Large intestine (tissue), 3 donors: ENCODE measurements around the gene PDZRN4. TPM values are rescaled to one million over a fixed set of nuclear protein-coding genes. Genes with fewer than 3 reads are reported as not detected.
A peak's percentile ranks its signal among the peaks of the same experiment; 100 is the strongest.
"Not testable (repeated sequence)": the region's sequence is repeated elsewhere in the genome, so short reads cannot be mapped to it uniquely, and the experiment has no call there.

Experiments used
- DNase-seq, 2 donors: peaks; one replicate each; pipeline versions ENCODE4 v3.0.0 to v3.0.0-alpha.2; 2013
- H3K27ac ChIP-seq: one replicate; pipeline ENCODE4 v1.5.1; 2013; ENCODE audit warnings: low read length
- H3K27me3 ChIP-seq: 2 replicates; pipeline ENCODE4 v1.6.1; 2013; ENCODE audit warnings: low read length; ENCODE audit not compliant: control insufficient read depth, insufficient read depth
- H3K36me3 ChIP-seq: 2 replicates; pipeline ENCODE4 v1.6.1; 2013; ENCODE audit warnings: low read length; ENCODE audit not compliant: control insufficient read depth, insufficient read depth
- H3K4me1 ChIP-seq: one replicate; pipeline ENCODE4 v1.6.1; 2013; ENCODE audit warnings: low read length; ENCODE audit not compliant: control insufficient read depth, insufficient read depth
- H3K4me3 ChIP-seq: one replicate; pipeline ENCODE4 v1.5.1; 2013; ENCODE audit warnings: low read length
- H3K9me3 ChIP-seq: one replicate; pipeline ENCODE4 v1.6.1; 2013; ENCODE audit warnings: mild to moderate bottlenecking, low read depth, low read length, moderate library complexity; ENCODE audit not compliant: control insufficient read depth
- WGBS: methylation state at CpG from one replicate; pipeline ENCODE4 v1.1.5; 2013; ENCODE audit warnings: low lambda C conversion rate; ENCODE audit not compliant: insufficient coverage; 5-methylcytosine and 5-hydroxymethylcytosine counted together
- polyA plus RNA-seq: library from polyadenylated mRNA; unstranded; fragments of 120-200 nt; gene quantifications from one replicate; pipeline ENCODE4 v1.2.1, GENCODE V29; 2013

Gene PDZRN4
- polyA plus RNA-seq, 1 donor = 3.2 TPM

- no peak overlapping the region for H3K4me3 ChIP-seq
- WGBS = 86% methylated on average over 1 of the region's 3 CpGs
- no peak overlapping the region for H3K27ac ChIP-seq
- no peaks in the 10 kb centered on the region for H3K4me1 ChIP-seq
- H3K36me3 ChIP-seq = no peaks in the 10 kb centered on the region
- H3K9me3 ChIP-seq = no peaks in the 10 kb centered on the region
- DNase-seq = no peak
- H3K27me3 ChIP-seq = no peaks in the 10 kb centered on the region
Observed at GRCh38 chr12:41277946-41278267, 89.8 kb downstream of the PDZRN4 start.

- H3K27me3 ChIP-seq, DNase-seq, H3K4me1 ChIP-seq, H3K27ac ChIP-seq, H3K9me3 ChIP-seq, H3K4me3 ChIP-seq, H3K36me3 ChIP-seq: not testable (repeated sequence)
- no CpG with 5 or more reads among the region's 14 CpGs for WGBS
Observed at GRCh38 chr12:41280341-41281095, 92.4 kb downstream of the PDZRN4 start.

- peaks cover 10% of the 10 kb centered on the region for H3K4me1 ChIP-seq
Observed at GRCh38 chr12:41285470-41285869, 97.3 kb downstream of the PDZRN4 start.

GRCh38 chr12:41286426-41286825 is 98.3 kb downstream of the PDZRN4 start:
- WGBS = no CpG with 5 or more reads among the region's 1 CpG
- DNase-seq = no peak
- H3K36me3 ChIP-seq = no peaks in the 10 kb centered on the region
- no peaks in the 10 kb centered on the region for H3K9me3 ChIP-seq
- H3K4me1 ChIP-seq = peaks cover 10% of the 10 kb centered on the region
- H3K27me3 ChIP-seq = no peaks in the 10 kb centered on the region
- H3K4me3 ChIP-seq = no peak overlapping the region
- no peak overlapping the region for H3K27ac ChIP-seq

More at GRCh38 chr12:41285470-41285869, 97.3 kb downstream of the PDZRN4 start:
- H3K9me3 ChIP-seq, H3K27ac ChIP-seq, H3K4me3 ChIP-seq, H3K27me3 ChIP-seq, H3K36me3 ChIP-seq, DNase-seq: not testable (repeated sequence)
- no CpG with 5 or more reads among the region's 2 CpGs for WGBS

GRCh38 chr12:41287500-41288141 is 99.5 kb downstream of the PDZRN4 start:
- DNase-seq = no peak
- Histone ChIP-seq H3K4me1 (peaks cover 12% of the 10 kb centered on the region), H3K36me3 (no peaks in the 10 kb centered on the region), H3K4me3 (no peak overlapping the region), H3K27me3 (no peaks in the 10 kb centered on the region), H3K9me3 (no peaks in the 10 kb centered on the region), H3K27ac (no peak overlapping the region)
- WGBS = no CpG with 5 or more reads among the region's 2 CpGs

GRCh38 chr12:41288142-41288811 is 100.2 kb downstream of the PDZRN4 start:
- H3K9me3 ChIP-seq = no peaks in the 10 kb centered on the region
- H3K27ac ChIP-seq = no peak overlapping the region
- 70% methylated on average over 2 of the region's 10 CpGs for WGBS
- peaks cover 12% of the 10 kb centered on the region for H3K4me1 ChIP-seq
- peak; percentile 31 to 53 for DNase-seq
- no peaks in the 10 kb centered on the region for H3K36me3 ChIP-seq
- no peak overlapping the region for H3K4me3 ChIP-seq
- no peaks in the 10 kb centered on the region for H3K27me3 ChIP-seq

GRCh38 chr12:41289501-41289900 is 101.4 kb downstream of the PDZRN4 start:
- WGBS = no CpG with 5 or more reads among the region's 3 CpGs

GRCh38 chr12:41293011-41293410 is 104.9 kb downstream of the PDZRN4 start:
- Histone ChIP-seq H3K36me3 (no peaks in the 10 kb centered on the region), H3K9me3 (no peaks in the 10 kb centered on the region), H3K27ac (peak overlapping the region; percentile 21), H3K4me3 (no peak overlapping the region), H3K27me3 (no peaks in the 10 kb centered on the region), H3K4me1 (peaks cover 7% of the 10 kb centered on the region)
- 100% methylated on average over 1 of the region's 6 CpGs for WGBS
- DNase-seq = peak; percentile 45 to 46

More at GRCh38 chr12:41289501-41289900, 101.4 kb downstream of the PDZRN4 start:
- Histone ChIP-seq H3K27me3 (no peaks in the 10 kb centered on the region), H3K9me3 (no peaks in the 10 kb centered on the region), H3K4me1 (peaks cover 12% of the 10 kb centered on the region), H3K36me3 (no peaks in the 10 kb centered on the region), H3K27ac (no peak overlapping the region), H3K4me3 (no peak overlapping the region)
- peak; percentile 64 for DNase-seq

- Histone ChIP-seq H3K36me3 (no peaks in the 10 kb centered on the region), H3K4me1 (peaks cover 3% of the 10 kb centered on the region), H3K9me3 (no peaks in the 10 kb centered on the region), H3K4me3 (no peak overlapping the region), H3K27me3 (no peaks in the 10 kb centered on the region), H3K27ac (peak overlapping the region; percentile 8)
- no CpG with 5 or more reads among the region's 1 CpG for WGBS
- no peak for DNase-seq
Observed at GRCh38 chr12:41293461-41293860, 105.3 kb downstream of the PDZRN4 start.

GRCh38 chr12:41302979-41303403 is 114.9 kb downstream of the PDZRN4 start:
- DNase-seq = no peak
- no peaks in the 10 kb centered on the region for H3K36me3 ChIP-seq
- WGBS = no CpG with 5 or more reads among the region's 5 CpGs
- H3K27ac ChIP-seq = no peak overlapping the region
- H3K9me3 ChIP-seq = no peaks in the 10 kb centered on the region
- H3K4me1 ChIP-seq = peaks cover 7% of the 10 kb centered on the region
- H3K27me3 ChIP-seq = no peaks in the 10 kb centered on the region
- H3K4me3 ChIP-seq = no peak overlapping the region
